NCI-H2196 (cell line): ENCODE data around the gene WNT7A.
"Not testable (repeated sequence)": the region's sequence is repeated elsewhere in the genome, so short reads cannot be mapped to it uniquely, and the experiment has no call there.

ENCODE experiments used
- DNase-seq: peaks from one replicate; lab custom pipeline; 2025; ENCODE audit not compliant: unreplicated experiment; lab: John Stamatoyannopoulos, UW

The WNT7A gene

DNA sequence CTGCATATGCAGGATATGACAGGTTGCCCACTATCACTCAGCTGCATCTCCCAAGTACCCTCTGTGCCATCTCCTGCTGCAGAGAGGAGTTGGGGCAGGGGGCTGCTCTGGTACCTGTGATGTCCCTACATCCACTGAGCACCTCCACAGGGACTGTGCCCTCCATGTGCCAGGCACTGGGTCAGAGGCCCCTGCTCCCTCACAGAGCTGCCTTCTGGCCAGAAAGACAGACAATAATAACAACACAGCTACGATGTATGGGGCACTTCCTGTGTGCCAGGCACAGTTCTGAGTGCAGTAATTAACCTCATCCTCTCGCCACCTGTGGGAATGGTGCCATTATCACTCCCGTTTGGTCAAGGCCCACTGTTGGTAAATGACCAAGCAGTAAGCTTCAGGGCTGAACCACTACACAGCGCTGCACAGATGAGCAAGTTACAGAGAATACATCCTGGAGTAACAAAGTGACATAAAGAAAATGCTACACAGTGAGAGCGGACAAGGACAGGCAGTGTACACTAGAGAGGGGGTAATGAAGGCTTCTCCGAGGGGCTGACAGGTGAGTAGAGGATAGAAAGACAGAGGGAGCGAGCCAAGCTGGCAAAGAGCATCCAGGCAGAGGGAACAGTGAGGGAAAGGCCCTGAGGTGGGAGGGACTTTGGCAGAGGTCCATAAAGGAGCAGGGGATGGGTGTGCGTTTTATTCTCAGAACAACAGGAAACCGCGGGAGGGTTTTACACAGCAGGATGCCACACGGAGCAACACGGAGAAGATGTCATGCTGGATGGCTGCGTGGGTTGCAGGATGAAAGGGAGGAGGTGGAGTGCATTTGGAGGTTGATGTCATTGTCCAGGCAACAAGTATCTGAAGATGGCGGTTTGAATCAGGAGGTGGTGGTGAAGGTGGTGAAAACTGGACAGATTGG lies 13.6 kb downstream of the WNT7A start:
- no peak for DNase-seq

DNA sequence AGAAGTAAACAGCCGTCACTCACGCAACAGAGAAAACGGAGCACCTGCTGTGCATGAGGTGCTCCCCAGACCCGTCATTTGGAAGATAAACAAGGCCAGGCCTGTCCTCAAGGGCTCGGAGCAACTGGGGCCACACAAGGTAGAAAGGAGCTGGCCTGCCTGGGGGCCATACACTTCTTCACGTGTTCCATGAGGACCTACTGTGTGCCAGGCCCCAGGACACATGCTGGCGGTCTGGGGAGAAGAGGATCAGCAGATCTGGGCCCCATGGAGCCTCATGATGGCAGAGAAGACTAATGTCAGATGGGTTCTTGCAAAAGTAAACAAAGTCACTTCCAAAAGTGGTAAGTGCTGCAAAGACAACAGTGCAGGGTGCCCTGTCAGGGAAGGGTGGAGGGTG lies 14.3 kb downstream of the WNT7A start:
- DNase-seq = no peak

DNA sequence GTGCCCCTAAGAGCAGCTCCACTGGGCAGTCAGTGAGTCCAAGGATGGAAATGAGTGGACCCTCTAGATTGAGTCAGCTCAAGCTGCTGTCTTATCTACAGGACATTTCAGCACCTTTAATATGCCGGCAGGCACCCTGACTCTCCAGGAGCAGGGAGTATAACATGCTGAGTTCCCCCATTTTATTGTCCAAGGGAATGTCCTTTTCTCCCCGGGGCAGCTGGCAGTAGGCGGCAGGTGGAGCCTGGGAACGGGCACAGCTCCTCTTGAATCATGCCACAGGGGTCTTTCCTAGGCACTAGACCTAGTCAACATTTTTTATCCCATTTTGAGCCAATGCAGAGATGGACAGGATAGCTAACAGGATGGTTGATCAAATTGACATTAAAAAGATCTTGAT lies 14.8 kb downstream of the WNT7A start:
- DNase-seq = no peak

DNA sequence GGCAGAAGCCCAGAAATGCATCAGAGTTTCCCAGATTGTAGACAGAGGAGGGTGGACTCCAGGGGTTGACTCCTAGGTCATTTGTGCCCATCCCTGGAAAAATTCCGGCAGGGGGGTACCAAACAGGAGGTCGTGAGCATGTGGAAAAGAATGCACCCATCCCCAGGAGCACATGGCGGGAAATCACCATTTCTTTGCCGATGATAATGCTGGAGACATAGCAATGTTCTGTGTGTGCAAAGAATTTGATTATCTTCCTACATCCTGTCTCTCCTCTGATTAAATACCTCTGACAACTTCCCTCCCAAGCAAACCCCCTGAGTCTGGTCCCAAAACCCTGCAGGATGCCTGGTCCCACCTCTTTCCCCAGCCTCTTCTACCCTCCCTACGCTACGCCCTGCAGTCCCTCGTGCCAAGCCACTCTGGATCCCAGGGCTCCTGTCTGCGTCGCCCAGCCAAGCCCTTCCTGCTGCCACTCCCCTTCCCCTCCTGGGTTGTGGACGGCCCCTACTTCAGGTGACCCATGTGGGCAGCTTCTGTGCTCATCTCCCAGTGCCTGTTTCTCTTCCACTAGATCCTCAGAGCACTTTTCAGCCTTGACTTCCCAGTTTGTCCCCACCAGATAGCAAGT lies 15.8 kb downstream of the WNT7A start:
- no peak for DNase-seq

DNA sequence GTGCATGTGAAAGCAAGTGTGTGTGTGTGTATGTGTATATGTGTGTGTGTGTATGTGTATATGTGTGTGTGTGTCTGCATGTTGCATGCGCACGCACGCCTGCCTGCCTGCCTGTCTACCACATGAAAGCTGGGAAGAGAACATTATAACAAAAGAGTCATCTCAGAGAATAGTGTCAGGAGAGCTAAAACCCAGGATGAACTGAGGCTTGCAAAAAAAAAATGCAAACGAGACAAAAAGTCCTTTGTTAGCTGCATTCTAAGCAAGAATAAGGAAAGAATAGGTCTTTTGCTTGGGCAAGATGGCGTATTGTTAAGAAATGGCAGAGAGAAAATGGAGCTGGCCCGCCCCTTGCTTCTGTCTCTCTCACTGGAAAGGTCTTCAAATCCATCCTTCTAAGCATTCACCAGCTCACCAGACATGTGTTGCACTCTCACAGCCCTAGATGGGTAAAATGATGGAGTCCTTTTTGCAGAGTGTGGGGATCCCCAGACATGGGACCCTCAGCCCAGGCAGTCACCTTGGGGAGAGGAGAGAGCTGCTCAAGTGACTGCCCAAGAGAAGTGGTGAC lies 16.4 kb downstream of the WNT7A start:
- no peak for DNase-seq

DNA sequence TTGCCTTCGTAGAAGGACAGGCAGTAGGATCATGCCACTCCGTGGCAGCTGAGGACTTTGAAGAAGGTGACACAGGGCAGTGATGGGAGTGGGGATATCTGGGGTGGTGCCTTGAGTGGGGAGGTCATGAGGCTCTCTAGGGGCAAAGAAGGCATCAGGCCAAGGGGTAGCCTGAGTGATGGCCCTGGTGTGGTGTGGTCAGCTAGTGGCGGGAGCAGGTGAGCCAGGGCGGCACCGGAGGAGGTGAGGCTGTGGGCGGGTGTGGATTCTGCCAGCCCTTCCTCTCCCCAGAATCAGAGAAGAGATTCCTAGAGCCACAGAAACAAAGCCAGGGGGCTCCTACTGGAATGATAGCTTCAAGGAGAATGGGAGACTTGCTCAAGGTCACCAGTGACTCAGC lies 18.4 kb downstream of the WNT7A start:
- DNase-seq = no peak

DNA sequence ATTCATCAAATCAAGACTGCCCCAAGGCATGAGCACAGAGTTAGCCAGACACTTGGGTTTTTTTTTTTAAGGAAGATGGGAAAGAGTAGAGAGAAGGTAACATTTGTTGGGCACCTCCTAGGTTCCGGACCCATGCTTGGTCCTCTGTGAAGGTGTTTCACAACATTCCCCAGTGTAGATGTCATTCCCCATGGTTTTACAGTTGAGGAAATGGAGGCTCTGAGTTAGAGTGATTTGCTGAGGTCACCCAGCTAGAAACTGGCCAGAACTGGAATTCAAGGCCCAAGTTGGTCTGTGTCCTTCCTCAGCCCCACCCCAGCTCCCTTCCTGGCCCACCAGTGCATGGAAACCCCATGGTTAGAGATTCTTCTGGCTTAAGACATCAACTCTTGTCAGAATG lies 19.9 kb downstream of the WNT7A start:
- no peak for DNase-seq

DNA sequence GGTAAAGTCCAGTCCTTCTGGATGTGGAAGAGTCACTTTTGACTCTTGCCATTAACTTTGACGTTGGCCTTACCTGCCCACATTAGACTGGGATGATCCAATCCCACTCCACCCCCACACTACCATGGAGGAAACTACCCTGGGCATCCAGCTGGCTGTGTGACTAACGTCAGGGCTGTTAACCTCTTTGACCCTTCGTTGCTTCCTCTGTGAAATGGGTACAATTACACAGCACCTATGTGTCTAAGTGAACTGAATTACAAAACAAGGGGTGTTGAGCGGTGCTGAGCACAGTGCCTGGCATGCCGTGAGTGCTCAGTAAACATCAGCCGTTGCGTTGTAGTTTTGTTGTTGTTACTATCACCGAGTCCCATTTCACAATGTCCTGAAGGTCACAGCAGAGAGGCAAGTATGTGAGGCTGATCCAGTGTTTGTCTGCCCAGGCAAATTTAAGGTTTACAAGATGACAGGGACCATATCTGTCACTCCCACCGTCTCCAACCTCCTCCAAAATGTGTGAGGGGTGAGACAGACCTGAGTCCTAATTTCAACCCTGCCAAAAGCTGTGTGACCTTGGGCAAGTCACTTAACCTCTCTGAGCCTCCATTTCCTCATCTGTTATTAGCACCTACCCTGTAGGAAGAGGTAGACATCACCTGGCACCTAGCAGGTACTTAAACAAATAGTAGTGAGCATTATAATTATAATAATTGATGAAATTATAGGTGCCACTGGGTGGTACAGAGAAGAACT lies 20.9 kb downstream of the WNT7A start:
- DNase-seq = no peak

DNA sequence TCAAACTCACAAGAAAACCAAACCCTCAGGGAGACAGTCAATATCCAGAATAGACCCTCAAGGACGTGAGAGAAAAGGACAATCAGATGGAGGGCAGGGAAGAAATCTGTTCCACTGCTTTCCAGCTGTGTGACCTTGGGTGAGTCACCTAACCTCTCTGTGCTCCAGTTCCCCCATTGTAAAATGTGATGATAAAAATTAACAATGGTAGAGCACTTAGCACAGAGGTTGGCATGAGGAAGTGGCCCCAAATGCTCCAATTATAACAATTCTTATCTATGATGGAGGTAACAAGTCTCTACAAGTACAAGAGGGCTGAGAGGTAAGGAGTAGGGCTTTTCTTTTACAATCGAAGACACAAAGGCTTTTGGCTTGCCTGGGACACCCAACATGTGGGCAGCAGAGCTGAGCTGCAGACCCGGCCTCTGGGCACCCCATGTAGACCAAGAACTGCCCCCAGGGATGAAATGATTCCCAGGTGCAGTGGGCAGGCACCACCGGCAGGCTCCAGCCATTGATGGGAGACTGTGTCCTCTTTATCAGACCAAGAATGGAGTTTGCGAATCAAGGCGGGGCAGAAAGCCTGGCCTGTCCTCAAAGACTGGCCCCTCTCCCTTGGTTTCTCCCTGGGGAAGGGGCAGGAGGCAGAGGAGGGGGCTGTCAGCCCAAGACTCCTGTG lies 22.0 kb downstream of the WNT7A start:
- no peak for DNase-seq

DNA sequence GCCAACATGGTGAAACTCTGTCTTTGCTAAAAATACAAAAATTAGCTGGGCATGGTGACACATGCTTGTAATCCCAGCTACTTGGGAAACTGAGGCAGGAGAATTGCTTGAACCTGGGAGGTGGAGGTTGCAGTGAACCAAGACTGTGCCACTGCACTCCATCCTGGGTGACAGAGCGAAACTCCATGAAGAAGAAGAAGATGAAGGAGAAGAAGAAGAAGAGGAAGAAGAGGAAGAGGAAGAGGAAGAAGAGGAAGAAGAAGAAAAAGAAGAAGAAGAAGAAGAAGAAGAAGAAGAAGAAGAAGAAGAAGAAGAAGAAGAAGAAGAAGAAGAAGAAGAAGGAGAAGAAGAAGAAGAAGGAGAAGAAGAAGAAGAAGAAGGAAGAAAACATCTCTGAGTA lies 23.2 kb downstream of the WNT7A start:
- not testable (repeated sequence) for DNase-seq

DNA sequence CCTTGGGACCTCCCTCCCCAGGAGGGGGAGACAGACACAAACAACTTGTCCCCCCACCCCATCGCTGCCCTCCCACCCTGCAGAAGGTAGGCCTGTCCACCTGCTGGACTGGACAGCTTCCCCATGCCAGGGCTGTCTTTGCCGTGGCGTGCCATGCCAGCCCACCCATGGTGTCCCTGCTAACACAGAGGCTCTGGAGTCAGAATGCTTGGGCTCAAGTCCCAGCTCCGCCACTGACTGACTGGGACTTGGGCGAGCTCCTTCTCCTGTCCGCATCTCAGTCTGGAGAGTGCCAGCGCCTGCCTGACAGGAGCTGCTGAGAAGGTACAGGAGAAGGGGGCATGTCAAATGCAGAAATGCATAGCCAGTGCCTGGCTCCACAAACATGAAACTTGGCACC lies 23.9 kb downstream of the WNT7A start:
- no peak for DNase-seq

DNA sequence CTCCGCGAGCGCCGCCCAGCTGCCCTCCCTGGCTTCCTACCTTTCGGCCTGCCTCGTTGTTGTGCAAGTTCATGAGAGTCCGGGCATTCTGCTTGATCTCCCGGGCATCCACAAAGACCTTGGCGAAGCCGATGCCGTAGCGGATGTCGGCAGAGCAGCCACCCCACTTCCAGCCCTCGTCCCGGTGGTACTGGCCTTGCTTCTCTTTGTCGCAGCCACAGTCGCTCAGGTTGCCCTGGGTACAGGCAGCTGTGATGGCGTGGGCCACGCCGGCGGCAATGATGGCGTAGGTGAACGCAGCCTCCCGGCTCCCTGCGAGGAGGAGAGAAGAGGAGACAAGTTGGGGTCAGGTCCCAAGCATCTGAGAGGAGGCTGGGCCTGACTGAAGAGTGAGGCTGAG lies 25.4 kb downstream of the WNT7A start:
- DNase-seq = no peak

DNA sequence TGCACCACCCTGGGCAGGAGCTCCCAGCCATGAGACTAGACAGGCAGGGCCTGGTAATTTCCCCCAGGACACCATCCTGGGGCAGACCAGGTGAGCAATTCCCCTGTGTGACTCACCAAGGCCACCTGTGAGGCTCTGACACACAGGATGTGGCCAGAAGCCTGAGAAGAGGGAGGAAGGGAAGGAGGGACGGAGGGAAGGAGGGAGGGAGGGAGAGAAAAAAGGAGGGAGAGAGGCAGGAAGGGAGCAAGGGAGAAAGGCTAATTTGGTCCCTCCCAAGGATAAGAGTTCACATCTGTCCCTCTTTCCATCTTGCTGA lies 25.9 kb downstream of the WNT7A start:
- DNase-seq = no peak

DNA sequence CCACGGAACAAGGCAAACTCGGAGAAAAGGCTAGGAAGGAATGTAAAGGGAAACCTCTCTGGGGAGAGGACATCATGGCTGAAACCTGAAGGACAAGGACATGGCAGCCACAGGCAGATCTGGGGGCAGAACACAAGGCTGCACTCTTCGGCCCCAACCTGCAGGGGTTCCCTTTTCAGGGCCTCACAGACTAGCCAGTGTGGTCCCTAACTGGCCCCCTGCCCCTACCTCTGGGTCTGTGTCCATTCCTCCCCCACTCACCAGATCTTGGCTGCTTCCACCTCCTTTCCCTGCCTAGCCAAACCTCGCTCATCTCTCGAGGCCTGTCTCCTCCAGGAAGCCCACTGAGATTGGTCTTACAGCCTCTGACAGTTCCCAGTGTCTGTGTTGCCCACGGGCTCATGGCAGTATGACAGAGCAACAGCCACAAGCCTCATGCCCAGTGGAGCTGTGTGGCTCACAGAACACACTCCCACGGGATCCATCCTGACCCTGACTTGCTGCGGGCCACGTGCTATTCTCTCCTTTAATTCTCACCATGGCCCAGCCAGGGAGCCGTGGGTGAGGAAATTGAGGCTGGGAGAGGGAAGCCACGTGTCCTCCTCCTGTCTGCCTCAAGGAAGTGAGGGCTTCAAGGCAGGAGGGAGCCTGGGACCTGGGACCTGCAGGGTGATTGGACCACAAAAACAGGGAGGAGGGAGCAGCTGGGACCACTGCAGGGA lies 26.5 kb downstream of the WNT7A start:
- DNase-seq = no peak

DNA sequence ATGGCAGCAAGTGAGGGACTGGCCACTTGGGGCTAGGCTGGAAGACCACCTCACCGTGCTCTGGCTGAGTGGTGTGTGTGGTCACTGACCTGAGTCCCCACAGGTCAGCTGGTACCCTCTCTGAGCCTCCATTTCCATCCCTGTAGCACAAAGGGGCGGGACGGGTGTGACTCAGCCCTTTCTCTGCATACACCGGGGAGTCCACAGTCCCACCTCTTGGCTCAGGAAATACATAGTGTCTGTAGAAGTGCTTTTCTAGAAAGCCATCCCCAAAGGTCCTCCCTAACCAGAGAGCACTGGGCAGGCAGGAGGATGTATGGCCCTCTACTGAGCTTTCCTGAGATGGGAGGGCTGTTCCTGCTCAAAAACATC lies 27.2 kb downstream of the WNT7A start:
- no peak for DNase-seq

DNA sequence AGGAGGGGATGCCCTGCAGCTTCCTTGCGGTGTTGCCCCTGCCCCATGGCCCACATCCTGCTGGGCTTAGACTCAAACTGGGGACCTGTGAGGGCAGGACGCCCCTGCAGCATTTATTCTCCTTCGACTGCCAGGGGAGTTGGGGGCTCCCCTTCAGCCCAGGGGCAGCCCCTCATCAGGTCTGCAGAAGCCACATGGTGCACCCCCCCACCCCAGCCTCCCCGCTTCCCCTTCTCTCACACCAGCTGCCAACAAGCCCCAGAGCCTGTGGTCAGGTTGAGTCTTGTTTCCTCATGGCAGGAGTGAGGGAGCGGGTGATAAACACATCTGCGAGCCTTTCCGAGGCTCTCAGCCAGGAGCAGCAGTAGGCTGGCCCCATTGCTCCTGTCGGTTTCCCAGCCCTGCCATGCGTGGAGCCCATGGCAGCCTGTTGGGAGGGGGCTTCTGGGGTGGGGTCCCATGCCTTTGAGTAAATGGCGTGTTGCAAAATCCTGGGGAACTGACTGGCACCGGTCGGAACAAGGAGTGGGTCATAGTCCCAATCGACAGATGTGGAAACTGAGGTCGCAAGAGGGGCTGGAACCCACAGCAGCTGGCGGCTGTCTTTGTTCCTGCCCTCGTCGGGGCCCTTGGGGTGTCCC lies 27.8 kb downstream of the WNT7A start:
- no peak for DNase-seq

DNA sequence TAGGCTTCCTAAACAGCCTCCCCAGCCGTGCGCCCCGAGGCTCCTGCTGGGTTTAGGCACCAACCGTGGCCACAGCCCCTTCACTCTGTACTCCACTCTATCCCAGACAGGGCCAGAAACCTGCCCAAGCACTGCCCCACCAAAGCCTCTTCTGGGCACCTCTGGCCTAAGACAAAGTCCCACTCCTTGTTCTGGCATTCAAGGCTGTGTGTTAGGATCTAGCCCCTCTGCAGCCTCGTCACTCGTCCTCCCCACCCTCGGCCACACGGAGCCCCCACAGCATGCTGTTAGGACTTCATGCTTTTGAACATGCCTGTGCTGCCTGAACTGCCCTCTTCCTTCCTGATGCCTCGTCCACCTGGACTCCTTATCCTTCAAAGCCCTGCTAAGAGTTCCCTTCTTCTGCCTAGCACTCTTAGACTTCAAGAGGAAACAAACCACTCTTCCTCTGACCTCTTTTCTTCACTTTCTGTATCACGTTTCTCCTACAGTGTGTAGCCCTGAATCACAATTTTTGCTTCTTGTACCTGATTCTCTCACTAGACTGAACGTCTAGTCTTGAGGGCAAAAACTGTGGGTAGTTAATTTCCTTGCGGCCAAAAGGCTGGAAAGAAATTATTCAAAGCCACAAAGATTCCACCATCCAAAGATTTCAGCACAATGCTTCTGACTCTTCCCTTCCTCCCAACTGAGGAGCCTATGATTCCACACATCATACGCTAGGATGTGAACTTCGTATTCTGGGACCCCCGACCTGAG lies 28.6 kb downstream of the WNT7A start:
- no peak for DNase-seq

DNA sequence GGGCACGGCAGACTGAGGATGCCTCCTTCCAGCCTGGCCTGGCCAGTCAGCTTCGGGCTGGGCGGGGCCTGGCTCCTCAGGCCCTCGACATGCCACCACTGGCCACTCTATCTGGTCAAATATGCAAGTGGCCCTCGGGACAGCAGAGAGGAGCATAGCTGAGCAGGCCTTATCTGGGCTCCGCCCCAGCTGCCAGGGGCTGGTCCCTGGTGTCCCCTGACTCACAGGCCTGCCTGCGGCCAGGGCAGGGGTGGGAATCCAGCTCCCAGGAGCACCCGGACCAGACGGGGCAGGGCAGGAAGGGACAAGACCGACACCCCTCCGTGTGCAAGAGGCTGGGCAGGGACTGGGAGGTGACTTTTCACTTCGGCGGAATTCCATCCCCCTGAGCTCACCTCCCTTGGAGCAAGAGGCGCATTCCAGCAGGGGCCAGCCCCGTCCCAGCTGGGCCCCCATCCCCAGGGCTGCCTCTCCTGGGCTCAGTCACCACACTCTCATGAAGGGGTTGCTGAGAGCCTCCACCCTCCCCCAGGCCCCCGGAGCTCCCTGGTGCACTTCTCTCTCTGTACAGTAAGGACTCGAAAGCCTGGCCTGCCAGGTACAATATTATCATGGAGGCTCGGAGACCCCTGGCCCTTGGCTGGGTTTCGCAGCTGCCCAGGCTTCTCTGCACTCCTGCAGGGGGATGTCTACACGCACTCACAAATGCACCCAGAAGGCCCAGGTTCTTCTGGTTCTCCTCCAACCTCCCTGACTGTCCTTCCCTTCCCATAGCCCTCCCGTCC lies 29.5 kb downstream of the WNT7A start:
- DNase-seq = no peak

DNA sequence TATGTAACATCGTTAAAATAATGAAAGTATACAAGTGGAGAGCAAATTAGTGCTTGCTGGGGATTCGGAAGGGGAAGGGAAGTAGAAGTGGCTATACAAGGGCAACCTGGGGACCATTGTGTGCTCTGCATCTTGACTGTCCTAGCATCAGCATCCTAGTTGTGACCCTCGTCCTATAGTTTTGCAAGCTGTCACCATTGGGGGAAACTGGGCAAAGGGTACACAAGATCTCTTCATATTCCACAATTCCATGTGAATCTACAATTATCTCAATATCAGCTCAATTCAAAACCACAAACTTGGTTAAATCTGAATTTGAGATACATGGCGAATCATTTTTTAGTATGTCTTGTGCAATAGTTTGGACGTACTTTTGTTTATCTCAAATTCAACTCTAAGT lies 30.9 kb downstream of the WNT7A start:
- DNase-seq = no peak
